SK-N-SH (cell line): Measurements from ENCODE around the gene RBBP4.

ENCODE experiments used
- CTCF ChIP-seq: fragments of 200-600 bp; sonication (generic); IDR thresholded peaks from 2 replicates; pipeline ENCODE4 v1.6.1; 2017; ENCODE audit warnings: antibody characterized with exemption, mild to moderate bottlenecking, moderate library complexity
- EP300 ChIP-seq, 2 experiments: IDR thresholded peaks; 2 replicates each; pipeline versions ENCODE4 v1.4.0 to v1.6.1; 2012; ENCODE audit warnings: borderline replicate concordance in 1 of 2, low read depth in 1 of 2, low read length in 1 of 2
- EZH2phosphoT487 ChIP-seq: fragments of 200-600 bp; sonication (generic); IDR thresholded peaks from 2 replicates; pipeline ENCODE4 v1.6.1; 2017; ENCODE audit warnings: low read depth, mixed run types, mild to moderate bottlenecking, antibody characterized with exemption, moderate library complexity, borderline replicate concordance
- POLR2AphosphoS5 ChIP-seq: IDR thresholded peaks from 2 replicates; pipeline ENCODE4 v1.6.1; 2012; ENCODE audit warnings: low read depth, low read length
- REST ChIP-seq: IDR thresholded peaks from 2 replicates; pipeline ENCODE4 v1.6.1; 2012; ENCODE audit warnings: mild to moderate bottlenecking, low read depth, low read length, moderate library complexity
- RXRA ChIP-seq: IDR thresholded peaks from 2 replicates; pipeline ENCODE4 v1.4.0; 2012; ENCODE audit warnings: low read depth, mild to moderate bottlenecking, borderline replicate concordance
- USF1 ChIP-seq: IDR thresholded peaks from 2 replicates; pipeline ENCODE4 v1.4.0; 2012; ENCODE audit warnings: low read depth, borderline replicate concordance
- USF2 ChIP-seq: fragments of 150-350 bp; IDR thresholded peaks from 2 replicates; pipeline ENCODE4 v1.6.1; 2017; ENCODE audit warnings: antibody characterized with exemption, low read length, low read depth, borderline replicate concordance

- TF ChIP-seq EZH2phosphoT487 (no peak), CTCF (no peak), USF1 (no peak), REST (no peak), RXRA (no peak), USF2 (no peak), POLR2AphosphoS5 (no peak; the same call in 1 of the 2 replicates), EP300 (IDR thresholded peaks at IDR 0.05; ENCODE audit: borderline replicate concordance in 1 of 2, low read depth in 1 of 2, low read length in 1 of 2) (no peak)
Observed at GRCh38 chr1:32686387-32686786, 35.4 kb downstream of the RBBP4 start.
